IPS-15b (cell line): Measurements from ENCODE around the gene NMNAT3.

Experiments
- H3K27me3 ChIP-seq: one replicate; pipeline ENCODE4 v1.6.1; 2013; ENCODE audit warnings: low read length; ENCODE audit not compliant: control insufficient read depth, insufficient read depth
- H3K36me3 ChIP-seq: one replicate; pipeline ENCODE4 v1.6.1; 2013; ENCODE audit warnings: low read length; ENCODE audit not compliant: control insufficient read depth, insufficient read depth
- H3K4me1 ChIP-seq: one replicate; pipeline ENCODE4 v1.6.1; 2013; ENCODE audit warnings: mild to moderate bottlenecking, low read length; ENCODE audit not compliant: control insufficient read depth, insufficient read depth
- H3K4me3 ChIP-seq: one replicate; pipeline ENCODE4 v1.5.1; 2013; ENCODE audit warnings: low read depth, low read length
- H3K9ac ChIP-seq: one replicate; pipeline ENCODE4 v1.6.1; 2013; ENCODE audit warnings: low read depth, mild to moderate bottlenecking, low read length
- H3K9me3 ChIP-seq: one replicate; pipeline ENCODE4 v1.6.1; 2013; ENCODE audit warnings: mild to moderate bottlenecking, low read length; ENCODE audit not compliant: control insufficient read depth, insufficient read depth

NMNAT3 gene

DNA sequence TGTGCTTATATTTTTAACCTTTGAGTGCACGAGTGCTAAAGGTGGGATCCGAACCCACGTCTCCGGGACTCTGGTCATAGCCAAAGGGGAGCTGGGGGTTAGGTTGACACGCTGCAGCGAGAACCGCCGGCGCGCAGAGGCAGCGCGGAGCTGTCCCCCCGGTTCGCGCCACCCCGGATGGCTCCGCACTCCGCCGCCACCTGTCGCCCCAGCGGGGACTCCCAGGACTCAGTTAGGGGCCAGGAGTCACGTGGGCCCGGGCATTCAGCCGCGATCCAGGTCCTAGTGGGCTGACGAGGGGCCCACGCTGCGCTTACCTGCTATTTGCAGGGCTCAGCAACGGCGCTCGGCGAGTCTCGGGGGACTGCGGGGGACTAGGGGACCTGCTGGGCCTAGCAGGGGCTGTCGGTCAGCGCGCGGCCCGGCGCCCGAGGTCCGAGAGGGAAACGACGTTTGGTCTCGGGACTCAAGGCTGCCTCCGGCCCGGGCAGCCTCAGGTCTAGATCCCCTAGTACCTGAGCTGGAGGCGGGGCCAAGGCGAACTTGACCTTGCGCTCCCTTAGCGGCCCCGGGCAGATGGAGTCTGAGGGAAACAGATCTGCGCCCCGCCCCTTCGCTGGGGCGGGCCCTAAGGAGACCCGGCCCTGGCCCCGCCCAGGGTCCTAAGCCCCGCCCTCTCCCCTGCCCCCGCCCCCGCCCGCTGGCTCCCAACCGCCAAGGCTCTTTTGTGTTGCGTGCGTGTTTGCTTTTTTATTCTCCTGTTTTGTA, at the start of gene NMNAT3:
NMNAT3 (minus strand) TSS at position 585 of the 768 bp plus-strand sequence. CDS start 50,248 bp downstream, outside the sequence.
- peaks cover 7% of the 10 kb centered on the region for H3K4me1 ChIP-seq
- peak within 1 kb of the TSS; percentile 60 for H3K9ac ChIP-seq
- peak within 1 kb of the TSS; percentile 55 for H3K4me3 ChIP-seq
- peaks cover 53% of the 10 kb centered on the region for H3K27me3 ChIP-seq
- no peaks in the 10 kb centered on the region for H3K9me3 ChIP-seq
- no peaks in the 10 kb centered on the region for H3K36me3 ChIP-seq

DNA sequence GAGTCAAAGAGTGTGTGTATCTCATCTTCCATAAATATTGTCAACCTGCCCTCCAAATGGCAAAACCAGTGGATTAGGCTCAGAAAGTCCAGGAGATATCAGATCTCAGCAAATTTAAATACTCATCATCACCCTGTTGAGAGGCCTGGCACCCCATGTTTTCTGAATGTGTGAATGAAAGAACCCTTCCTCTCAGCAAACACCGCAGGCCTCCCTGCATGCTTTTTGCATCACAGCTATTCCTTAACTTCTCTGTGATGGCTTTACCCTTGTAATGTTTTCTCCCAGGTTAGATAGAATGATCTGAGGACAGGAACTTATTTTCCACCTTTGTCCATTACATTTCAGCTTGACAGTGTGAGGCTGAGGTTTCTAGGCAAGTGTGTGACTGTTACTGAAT, 43.6 kb upstream of the NMNAT3 start:
- Histone ChIP-seq H3K27me3 (no peaks in the 10 kb centered on the region), H3K4me1 (peaks cover 5% of the 10 kb centered on the region), H3K9ac (no peak overlapping the region), H3K9me3 (no peaks in the 10 kb centered on the region), H3K4me3 (no peak overlapping the region), H3K36me3 (no peaks in the 10 kb centered on the region)

GRCh38 chr3:139718415-139718814, 40.6 kb upstream of the NMNAT3 start:
- H3K9me3 ChIP-seq: no peaks in the 10 kb centered on the region
- no peak overlapping the region for H3K4me3 ChIP-seq
- peaks cover 5% of the 10 kb centered on the region for H3K4me1 ChIP-seq
- no peak overlapping the region for H3K9ac ChIP-seq
- no peaks in the 10 kb centered on the region for H3K27me3 ChIP-seq
- no peaks in the 10 kb centered on the region for H3K36me3 ChIP-seq

DNA sequence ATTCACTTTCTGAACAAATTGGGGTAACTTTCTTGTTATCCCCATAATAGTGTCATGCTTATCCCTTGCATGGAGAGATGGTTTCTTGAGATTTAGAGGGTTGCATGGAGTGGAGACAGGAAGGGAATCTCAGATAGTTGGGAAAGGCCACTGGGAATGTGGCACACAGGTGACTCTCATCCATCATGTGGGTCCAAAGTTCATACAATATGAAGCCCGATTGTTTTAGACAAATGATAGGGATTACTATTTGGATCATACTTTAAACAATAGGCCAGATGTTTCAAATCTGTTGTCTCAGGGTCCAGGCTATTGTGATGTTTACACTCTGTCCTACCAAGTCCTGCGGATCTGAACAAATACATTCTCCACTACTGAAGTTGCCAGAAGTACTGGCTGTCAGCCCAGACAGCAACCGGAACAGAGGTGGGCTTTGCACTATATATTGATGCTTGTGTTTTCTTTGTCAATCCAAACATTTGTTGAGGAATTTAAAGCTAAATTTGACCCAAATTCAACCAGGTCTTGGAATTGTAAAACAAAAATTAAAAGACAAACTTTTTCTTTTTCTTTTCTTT, 39.2 kb upstream of the NMNAT3 start:
- Histone ChIP-seq H3K9me3 (no peaks in the 10 kb centered on the region), H3K4me1 (peaks cover 5% of the 10 kb centered on the region), H3K36me3 (no peaks in the 10 kb centered on the region), H3K4me3 (no peak overlapping the region), H3K27me3 (no peaks in the 10 kb centered on the region), H3K9ac (no peak overlapping the region)

DNA sequence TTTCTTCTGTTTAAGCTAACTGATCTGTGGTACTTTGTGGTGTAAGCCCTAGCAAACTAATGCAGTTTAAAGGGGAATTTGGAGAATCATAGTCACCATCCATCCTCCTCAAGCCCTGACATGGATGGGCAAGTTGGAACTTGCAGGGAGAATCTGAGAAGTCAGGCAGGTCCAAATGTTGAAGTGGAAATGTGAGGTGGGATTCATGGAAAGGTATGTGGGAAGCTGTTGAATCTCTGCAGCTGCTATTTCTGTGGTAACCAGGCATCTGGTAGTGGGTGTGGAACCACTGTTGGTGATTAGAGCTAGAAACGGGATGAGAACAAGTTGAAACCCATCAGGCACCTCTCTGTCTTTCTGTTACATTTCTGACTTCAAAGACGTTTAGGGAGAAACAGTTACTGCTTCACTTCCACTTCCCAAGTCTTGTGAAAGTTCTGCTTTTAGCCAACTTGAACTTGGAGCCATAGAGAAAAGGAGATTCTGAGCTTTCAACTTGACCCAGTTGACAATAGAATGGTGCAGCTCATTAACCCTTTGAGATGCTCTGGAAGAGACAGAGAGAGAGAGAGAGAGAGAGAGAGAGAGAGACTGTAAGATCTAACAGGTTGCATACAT, 38.1 kb upstream of the NMNAT3 start:
- H3K27me3 ChIP-seq: no peaks in the 10 kb centered on the region
- no peak overlapping the region for H3K4me3 ChIP-seq
- no peaks in the 10 kb centered on the region for H3K4me1 ChIP-seq
- H3K9me3 ChIP-seq: no peaks in the 10 kb centered on the region
- H3K36me3 ChIP-seq: no peaks in the 10 kb centered on the region
- H3K9ac ChIP-seq: no peak overlapping the region

GRCh38 chr3:139715166-139715565, 37.4 kb upstream of the NMNAT3 start:
- no peaks in the 10 kb centered on the region for H3K36me3 ChIP-seq
- H3K4me1 ChIP-seq: peaks cover 2% of the 10 kb centered on the region
- no peaks in the 10 kb centered on the region for H3K27me3 ChIP-seq
- no peak overlapping the region for H3K4me3 ChIP-seq
- H3K9me3 ChIP-seq: no peaks in the 10 kb centered on the region
- no peak overlapping the region for H3K9ac ChIP-seq

DNA sequence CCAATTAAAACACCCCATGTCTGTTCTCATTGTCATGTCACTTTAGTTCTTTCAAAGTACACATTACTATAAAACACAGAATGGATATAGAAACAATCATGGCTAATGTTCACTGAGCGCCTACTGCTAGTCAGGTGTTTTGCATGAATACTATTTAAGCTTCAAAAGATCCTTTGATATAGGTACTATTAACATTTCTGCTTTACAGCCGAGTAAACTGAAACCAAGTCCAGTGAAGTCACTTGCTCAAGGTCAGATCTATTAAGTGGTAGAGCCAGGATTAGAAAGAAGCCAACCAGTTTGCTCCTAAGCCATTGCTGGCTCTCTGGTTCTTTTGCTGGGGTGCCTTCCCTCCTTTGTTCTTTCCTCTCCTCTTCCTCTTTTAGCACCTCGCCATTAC, 32.4 kb upstream of the NMNAT3 start:
- H3K36me3 ChIP-seq: no peaks in the 10 kb centered on the region
- peaks cover 4% of the 10 kb centered on the region for H3K4me1 ChIP-seq
- no peaks in the 10 kb centered on the region for H3K9me3 ChIP-seq
- H3K9ac ChIP-seq: no peak overlapping the region
- no peak overlapping the region for H3K4me3 ChIP-seq
- H3K27me3 ChIP-seq: no peaks in the 10 kb centered on the region

DNA sequence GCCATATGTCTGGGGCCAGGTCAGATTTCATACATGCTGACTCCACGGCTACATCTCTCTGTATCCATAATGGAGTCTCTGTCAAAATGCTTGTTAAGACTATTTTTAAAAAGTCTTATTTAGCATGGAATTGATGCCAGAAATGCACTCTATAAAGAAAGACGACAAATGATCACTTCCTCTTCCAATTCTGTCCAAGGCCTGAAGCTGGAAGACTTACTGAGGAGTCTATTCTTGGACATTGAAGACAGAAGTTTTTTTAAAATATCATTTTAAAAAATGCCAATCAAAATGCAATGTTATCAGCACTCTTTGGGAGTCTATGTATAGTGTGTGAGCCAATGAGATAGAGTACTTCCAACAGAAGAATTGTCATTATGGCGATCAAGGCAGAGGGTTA, 27.9 kb upstream of the NMNAT3 start:
- Histone ChIP-seq H3K36me3 (no peaks in the 10 kb centered on the region), H3K27me3 (no peaks in the 10 kb centered on the region), H3K9me3 (no peaks in the 10 kb centered on the region), H3K9ac (no peak overlapping the region), H3K4me1 (peaks cover 4% of the 10 kb centered on the region), H3K4me3 (no peak overlapping the region)

DNA sequence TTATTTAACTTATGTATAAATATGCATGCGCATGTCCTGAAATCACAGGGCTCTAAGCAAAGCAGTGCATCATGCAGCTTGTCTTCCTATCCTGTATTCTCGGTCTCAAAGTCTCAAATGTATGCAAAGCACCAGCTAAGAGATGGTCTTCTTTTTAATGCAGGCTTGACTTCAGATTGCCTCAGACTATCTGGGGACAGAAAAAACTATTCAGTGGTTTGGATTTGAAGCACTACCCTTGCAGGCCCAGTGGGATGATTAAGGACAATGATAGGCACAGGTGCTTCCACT, 18.5 kb upstream of the NMNAT3 start:
- Histone ChIP-seq H3K9me3 (no peaks in the 10 kb centered on the region), H3K36me3 (no peaks in the 10 kb centered on the region), H3K4me1 (peaks cover 2% of the 10 kb centered on the region), H3K9ac (no peak overlapping the region), H3K4me3 (no peak overlapping the region), H3K27me3 (no peaks in the 10 kb centered on the region)

DNA sequence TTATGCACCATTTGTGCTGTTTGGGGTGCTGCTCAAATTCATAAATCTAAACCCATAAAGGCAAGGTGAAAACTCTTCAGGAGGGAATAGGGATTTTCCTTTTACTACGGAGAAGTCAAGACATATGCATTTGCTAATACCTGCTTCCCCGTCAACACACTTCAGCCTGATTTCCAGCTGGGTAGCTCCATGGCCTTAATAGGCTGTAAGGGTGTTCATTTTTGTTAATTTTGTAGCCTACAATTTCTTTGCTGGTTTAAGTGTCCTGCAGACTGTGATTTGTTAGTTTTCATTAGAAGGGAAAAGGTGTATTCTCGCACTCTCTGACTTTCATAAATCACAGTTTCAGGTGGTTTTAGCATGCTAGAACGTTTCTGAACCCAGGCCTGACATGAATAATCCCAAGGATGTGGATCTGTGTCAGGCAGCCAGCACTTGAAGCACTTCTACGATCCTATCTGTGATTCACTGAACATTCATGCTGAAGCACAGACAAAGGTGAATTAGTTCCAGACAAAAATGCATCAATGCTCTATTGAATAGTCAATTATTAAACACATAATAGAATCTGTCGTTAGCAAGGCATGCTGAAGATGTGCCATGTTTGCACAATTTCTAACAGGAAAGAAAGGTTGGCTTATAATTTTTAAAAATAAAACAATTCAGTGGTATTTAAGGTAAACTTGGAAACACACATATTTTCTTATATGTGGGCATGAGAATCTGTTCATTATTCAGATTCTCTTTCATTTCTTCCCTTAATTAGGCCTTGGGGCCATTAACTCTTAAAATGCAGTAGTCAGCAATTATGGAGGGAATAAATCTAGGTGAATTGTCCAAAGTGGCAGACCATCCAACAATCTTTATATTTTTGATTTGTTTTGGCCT, 17.9 kb upstream of the NMNAT3 start:
- Histone ChIP-seq H3K9ac (no peak overlapping the region), H3K9me3 (no peaks in the 10 kb centered on the region), H3K36me3 (no peaks in the 10 kb centered on the region), H3K27me3 (no peaks in the 10 kb centered on the region), H3K4me3 (no peak overlapping the region), H3K4me1 (peaks cover 2% of the 10 kb centered on the region)

DNA sequence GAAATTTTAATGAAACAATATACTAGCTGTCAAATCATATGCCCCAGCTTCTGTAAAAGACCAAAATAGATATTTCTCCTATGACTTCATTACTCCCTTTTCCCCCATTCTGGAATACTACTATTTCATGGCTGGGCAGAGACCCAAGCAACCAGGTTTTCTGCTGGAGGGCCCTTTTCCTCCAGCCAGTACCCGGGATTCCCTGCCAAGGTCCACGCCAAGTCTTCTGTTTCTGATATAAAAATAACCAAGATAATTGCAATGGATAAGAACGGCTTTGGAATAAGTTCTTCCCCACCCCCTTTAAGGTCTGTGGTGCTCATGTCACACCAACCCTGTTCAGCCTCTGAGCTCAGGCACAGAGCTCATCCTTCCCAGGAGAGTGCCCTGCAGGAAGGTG, 17.2 kb upstream of the NMNAT3 start:
- Histone ChIP-seq H3K36me3 (no peaks in the 10 kb centered on the region), H3K27me3 (no peaks in the 10 kb centered on the region)

More for the DNA sequence above, 17.2 kb upstream of the NMNAT3 start:
- no peak overlapping the region for H3K9ac ChIP-seq
- H3K4me3 ChIP-seq: no peak overlapping the region
- peaks cover 2% of the 10 kb centered on the region for H3K4me1 ChIP-seq
- H3K9me3 ChIP-seq: no peaks in the 10 kb centered on the region
